Mesendoderm (in vitro differentiated cells): ENCODE measurements around the gene BMPER.

Source experiments
- DNase-seq: peaks from one replicate; pipeline ENCODE4 v3.0.0; 2013
- H2AK5ac ChIP-seq: 2 replicates; pipeline ENCODE4 v1.6.1; 2013; ENCODE audit warnings: low read length, inconsistent platforms
- H2BK120ac ChIP-seq: 2 replicates; pipeline ENCODE4 v1.6.1; 2013; ENCODE audit warnings: low read depth, mild to moderate bottlenecking, low read length, moderate library complexity, mixed read lengths
- H2BK15ac ChIP-seq: replicated peaks from 2 replicates; pipeline ENCODE4 v1.6.1; 2013; ENCODE audit warnings: low read depth, mild to moderate bottlenecking, moderate library complexity
- H2BK5ac ChIP-seq: 2 replicates; pipeline ENCODE4 v1.6.1; 2013; ENCODE audit warnings: low read length, inconsistent platforms
- H3K18ac ChIP-seq: 2 replicates; pipeline ENCODE4 v1.6.1; 2013; ENCODE audit warnings: mild to moderate bottlenecking, low read length, mixed read lengths
- H3K23ac ChIP-seq: one replicate; pipeline ENCODE4 v1.6.1; 2013; ENCODE audit warnings: low read length
- H3K27ac ChIP-seq: 2 replicates; pipeline ENCODE4 v1.5.1; 2013; ENCODE audit warnings: low read depth, mild to moderate bottlenecking, inconsistent platforms, low read length, moderate library complexity
- H3K27me3 ChIP-seq: 2 replicates; pipeline ENCODE4 v1.6.1; 2013; ENCODE audit warnings: low read length, control low read depth, mild to moderate bottlenecking, inconsistent platforms; ENCODE audit not compliant: insufficient read depth, poor library complexity
- H3K36me3 ChIP-seq: 2 replicates; pipeline ENCODE4 v1.6.1; 2013; ENCODE audit warnings: low read length, inconsistent platforms; ENCODE audit not compliant: control insufficient read depth, insufficient read depth
- H3K4ac ChIP-seq: one replicate; pipeline ENCODE4 v1.6.1; 2013; ENCODE audit warnings: low read depth, mild to moderate bottlenecking, low read length, moderate library complexity
- H3K4me1 ChIP-seq: 2 replicates; pipeline ENCODE4 v1.6.1; 2013; ENCODE audit warnings: low read depth, low read length, inconsistent platforms; ENCODE audit not compliant: control insufficient read depth
- H3K4me2 ChIP-seq: 2 replicates; pipeline ENCODE4 v1.6.1; 2013; ENCODE audit warnings: low read length
- H3K4me3 ChIP-seq: 2 replicates; pipeline ENCODE4 v1.5.1; 2013; ENCODE audit warnings: mild to moderate bottlenecking, low read length
- H3K56ac ChIP-seq: one replicate; pipeline ENCODE4 v1.6.1; 2013; ENCODE audit warnings: low read length
- H3K79me1 ChIP-seq: 2 replicates; pipeline ENCODE4 v1.6.1; 2013; ENCODE audit warnings: low read length, inconsistent platforms
- H3K79me2 ChIP-seq: 2 replicates; pipeline ENCODE4 v1.6.1; 2013; ENCODE audit warnings: mild to moderate bottlenecking, low read length; ENCODE audit not compliant: control insufficient read depth, insufficient read depth
- H3K9ac ChIP-seq: 2 replicates; pipeline ENCODE4 v1.6.1; 2013; ENCODE audit warnings: low read length, inconsistent platforms
- H4K5ac ChIP-seq: one replicate; pipeline ENCODE4 v1.6.1; 2013; ENCODE audit warnings: low read length
- H4K8ac ChIP-seq: one replicate; pipeline ENCODE4 v1.6.1; 2013; ENCODE audit warnings: low read depth, mild to moderate bottlenecking, control low read depth, low read length, moderate library complexity
- WGBS: extraction: QIAGEN DNeasy Blood & Tissue Kit; methylation state at CpG from one replicate; pipeline ENCODE4 v1.1.7; 2013; ENCODE audit warnings: low lambda C conversion rate, missing lambda C conversion rate; ENCODE audit not compliant: insufficient coverage; ENCODE audit errors: extremely low coverage; 5-methylcytosine and 5-hydroxymethylcytosine counted together

BMPER gene

DNA sequence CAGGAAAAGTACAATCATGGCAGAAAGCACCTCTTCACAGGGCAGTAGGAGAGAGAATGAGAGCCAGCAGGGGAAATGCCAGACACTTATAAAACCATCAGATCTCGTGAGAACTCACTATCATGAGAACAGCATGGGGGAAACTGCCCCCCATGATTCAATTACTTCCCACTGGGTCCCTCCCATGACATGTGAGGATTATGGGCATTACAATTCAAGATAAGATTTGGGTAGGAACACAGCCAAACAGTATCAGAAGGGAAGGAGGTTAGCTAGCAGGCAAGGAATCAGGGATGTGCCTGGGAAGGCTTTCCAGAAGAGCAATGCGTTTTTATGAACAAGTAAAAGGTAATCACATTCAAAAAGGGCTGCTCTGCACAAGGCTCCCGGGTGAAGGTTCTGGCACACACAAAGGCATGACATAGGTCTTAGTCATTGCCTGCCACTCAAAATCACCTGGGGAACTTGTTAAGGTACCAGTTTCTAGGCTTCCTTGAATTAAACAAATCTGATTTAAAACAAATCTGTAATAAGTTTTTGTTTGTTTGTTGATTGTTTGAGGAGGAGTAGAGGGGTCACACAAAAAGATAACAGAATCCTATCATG is 40.9 kb downstream of the BMPER start:
- no peak overlapping the region for H3K4me3 ChIP-seq
- H2BK15ac ChIP-seq: no peak overlapping the region
- no peak overlapping the region for H3K18ac ChIP-seq
- H3K79me1 ChIP-seq: no peaks in the 10 kb centered on the region
- H3K4me1 ChIP-seq: peaks cover 1% of the 10 kb centered on the region
- H4K5ac ChIP-seq: no peak overlapping the region
- H3K27me3 ChIP-seq: no peaks in the 10 kb centered on the region
- DNase-seq: peak; percentile 65
- H3K4me2 ChIP-seq: no peak overlapping the region
- H2AK5ac ChIP-seq: no peak overlapping the region
- H2BK120ac ChIP-seq: no peak overlapping the region
- no peak overlapping the region for H2BK5ac ChIP-seq
- no peaks in the 10 kb centered on the region for H3K79me2 ChIP-seq
- no peak overlapping the region for H3K4ac ChIP-seq
- WGBS: no CpG with 5 or more reads among the region's 3 CpGs
- no peak overlapping the region for H3K56ac ChIP-seq
- H3K9ac ChIP-seq: no peak overlapping the region
- no peak overlapping the region for H3K27ac ChIP-seq
- no peak overlapping the region for H3K23ac ChIP-seq
- H3K36me3 ChIP-seq: no peaks in the 10 kb centered on the region
- no peak overlapping the region for H4K8ac ChIP-seq

- H3K27ac ChIP-seq: no peak overlapping the region
- no peak overlapping the region for H3K4me2 ChIP-seq
- no peak overlapping the region for H3K4me3 ChIP-seq
- H2BK5ac ChIP-seq: no peak overlapping the region
- no peak overlapping the region for H3K56ac ChIP-seq
- H3K4me1 ChIP-seq: peaks cover 1% of the 10 kb centered on the region
- no peaks in the 10 kb centered on the region for H3K27me3 ChIP-seq
- H4K8ac ChIP-seq: no peak overlapping the region
- H3K9ac ChIP-seq: no peak overlapping the region
- no peaks in the 10 kb centered on the region for H3K79me1 ChIP-seq
- DNase-seq: no peak
- H3K79me2 ChIP-seq: no peaks in the 10 kb centered on the region
- no peak overlapping the region for H2BK15ac ChIP-seq
- WGBS: no CpG with 5 or more reads among the region's 5 CpGs
- H3K4ac ChIP-seq: no peak overlapping the region
- no peak overlapping the region for H2AK5ac ChIP-seq
- H2BK120ac ChIP-seq: no peak overlapping the region
- H3K36me3 ChIP-seq: no peaks in the 10 kb centered on the region
- H3K23ac ChIP-seq: no peak overlapping the region
- H3K18ac ChIP-seq: no peak overlapping the region
- H4K5ac ChIP-seq: no peak overlapping the region
Measured at GRCh38 chr7:33950047-33950714, 44.8 kb downstream of the BMPER start.

DNA sequence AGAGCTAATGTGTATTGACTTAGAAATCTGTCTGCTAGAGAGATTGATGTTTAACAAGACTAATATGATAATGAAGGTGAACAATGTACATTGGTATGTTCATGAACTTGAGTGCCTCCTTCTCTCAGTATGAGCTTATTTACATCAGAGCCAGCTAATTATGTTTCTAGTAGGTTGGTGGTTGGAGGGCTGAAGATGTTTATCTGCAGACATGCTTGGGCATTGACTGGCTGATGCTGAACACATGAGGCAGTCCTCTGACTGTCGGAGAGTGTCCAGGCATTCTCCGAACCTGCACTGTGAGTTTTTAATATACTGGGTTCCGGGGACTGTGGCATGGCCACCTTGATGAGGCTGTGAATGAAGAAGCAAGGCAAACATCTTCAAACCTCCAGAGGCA is 47.5 kb downstream of the BMPER start:
- no peak overlapping the region for H3K4me3 ChIP-seq
- H2BK5ac ChIP-seq: no peak overlapping the region
- no peak overlapping the region for H3K4me2 ChIP-seq
- no peak overlapping the region for H3K56ac ChIP-seq
- DNase-seq: no peak
- H3K4ac ChIP-seq: no peak overlapping the region
- no peak overlapping the region for H4K8ac ChIP-seq
- no peak overlapping the region for H3K18ac ChIP-seq
- H3K79me2 ChIP-seq: no peaks in the 10 kb centered on the region
- H3K9ac ChIP-seq: no peak overlapping the region
- WGBS: no CpG with 5 or more reads among the region's 3 CpGs
- H2BK120ac ChIP-seq: no peak overlapping the region
- H3K23ac ChIP-seq: no peak overlapping the region
- H3K27ac ChIP-seq: no peak overlapping the region
- no peaks in the 10 kb centered on the region for H3K4me1 ChIP-seq
- H2AK5ac ChIP-seq: no peak overlapping the region
- no peak overlapping the region for H2BK15ac ChIP-seq
- H3K27me3 ChIP-seq: no peaks in the 10 kb centered on the region
- no peaks in the 10 kb centered on the region for H3K79me1 ChIP-seq
- no peak overlapping the region for H4K5ac ChIP-seq
- H3K36me3 ChIP-seq: no peaks in the 10 kb centered on the region

DNA sequence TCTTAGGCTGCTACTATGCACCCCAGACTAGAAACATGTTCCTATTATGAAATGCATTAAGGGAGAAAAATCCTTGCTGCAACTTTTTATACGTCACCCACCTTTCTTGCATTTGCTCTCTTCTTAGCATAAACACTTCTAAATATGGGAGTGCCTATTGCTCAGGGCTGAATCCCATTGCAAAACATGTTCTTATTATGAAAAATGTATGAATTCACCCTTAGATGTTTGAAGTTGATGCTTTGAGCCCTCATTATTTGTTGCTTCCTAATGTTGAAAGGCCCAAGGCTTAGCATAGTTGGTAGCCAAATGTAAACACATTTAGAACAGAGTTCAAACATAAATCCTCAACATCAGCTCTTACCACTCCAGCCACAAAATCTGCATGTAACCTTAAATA is 52.8 kb downstream of the BMPER start:
- Histone ChIP-seq H3K36me3 (no peaks in the 10 kb centered on the region), H4K8ac (no peak overlapping the region), H3K23ac (no peak overlapping the region), H3K4me3 (no peak overlapping the region), H4K5ac (no peak overlapping the region), H3K79me1 (peaks cover 2% of the 10 kb centered on the region), H3K79me2 (no peaks in the 10 kb centered on the region), H2BK120ac (no peak overlapping the region), H3K4ac (no peak overlapping the region), H3K27ac (no peak overlapping the region), H3K27me3 (no peaks in the 10 kb centered on the region), H2BK15ac (no peak overlapping the region), H3K9ac (no peak overlapping the region), H2BK5ac (no peak overlapping the region), H2AK5ac (no peak overlapping the region), H3K18ac (no peak overlapping the region), H3K4me1 (peaks cover 2% of the 10 kb centered on the region), H3K4me2 (no peak overlapping the region), H3K56ac (no peak overlapping the region)
- no CpG with 5 or more reads among the region's 1 CpG for WGBS
- no peak for DNase-seq

DNA sequence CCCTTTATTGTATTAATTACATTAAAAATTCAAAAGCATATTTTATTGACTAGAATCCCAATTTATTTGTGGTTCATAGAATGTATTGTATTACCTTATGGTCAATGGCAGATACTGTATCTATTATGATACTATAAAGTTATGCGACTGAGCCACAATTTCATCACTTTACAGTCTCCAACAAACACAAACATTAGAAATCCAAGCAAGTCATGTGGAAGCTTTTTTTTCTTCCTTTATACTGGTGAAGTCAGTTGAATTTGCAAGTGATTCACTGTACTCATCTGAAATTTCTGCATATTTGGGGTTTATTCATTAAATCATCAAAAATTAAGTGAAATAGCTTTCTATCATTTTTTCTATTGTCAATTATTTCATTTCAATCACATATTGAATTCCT is 54.3 kb downstream of the BMPER start:
- H2BK120ac ChIP-seq: no peak overlapping the region
- peaks cover 2% of the 10 kb centered on the region for H3K79me1 ChIP-seq
- no peak overlapping the region for H2BK5ac ChIP-seq
- no peak overlapping the region for H3K4me2 ChIP-seq
- H3K9ac ChIP-seq: no peak overlapping the region
- no peak overlapping the region for H3K23ac ChIP-seq
- H3K18ac ChIP-seq: no peak overlapping the region
- no peak overlapping the region for H4K8ac ChIP-seq
- H2BK15ac ChIP-seq: no peak overlapping the region
- no peaks in the 10 kb centered on the region for H3K79me2 ChIP-seq
- no peak overlapping the region for H3K27ac ChIP-seq
- no peak overlapping the region for H2AK5ac ChIP-seq
- H3K27me3 ChIP-seq: no peaks in the 10 kb centered on the region
- DNase-seq: no peak
- no peak overlapping the region for H4K5ac ChIP-seq
- H3K4me3 ChIP-seq: no peak overlapping the region
- H3K36me3 ChIP-seq: no peaks in the 10 kb centered on the region
- no CpG with 5 or more reads among the region's 1 CpG for WGBS
- H3K56ac ChIP-seq: no peak overlapping the region
- peaks cover 2% of the 10 kb centered on the region for H3K4me1 ChIP-seq
- no peak overlapping the region for H3K4ac ChIP-seq

- DNase-seq: no peak
- Histone ChIP-seq H3K4ac (no peak overlapping the region), H4K5ac (no peak overlapping the region), H3K4me3 (no peak overlapping the region), H3K79me1 (peaks cover 2% of the 10 kb centered on the region), H3K4me1 (peaks cover 2% of the 10 kb centered on the region), H3K23ac (no peak overlapping the region), H3K18ac (no peak overlapping the region), H3K27me3 (no peaks in the 10 kb centered on the region), H4K8ac (no peak overlapping the region), H3K56ac (no peak overlapping the region), H3K9ac (no peak overlapping the region), H2BK5ac (no peak overlapping the region), H3K36me3 (no peaks in the 10 kb centered on the region), H3K27ac (no peak overlapping the region), H2AK5ac (no peak overlapping the region), H2BK120ac (no peak overlapping the region), H3K4me2 (no peak overlapping the region), H2BK15ac (no peak overlapping the region), H3K79me2 (no peaks in the 10 kb centered on the region)
- WGBS: no CpG with 5 or more reads among the region's 1 CpG
Measured at GRCh38 chr7:33961948-33962347, 56.6 kb downstream of the BMPER start.
